ENCODE results near the gene LLGL2.

DNA sequence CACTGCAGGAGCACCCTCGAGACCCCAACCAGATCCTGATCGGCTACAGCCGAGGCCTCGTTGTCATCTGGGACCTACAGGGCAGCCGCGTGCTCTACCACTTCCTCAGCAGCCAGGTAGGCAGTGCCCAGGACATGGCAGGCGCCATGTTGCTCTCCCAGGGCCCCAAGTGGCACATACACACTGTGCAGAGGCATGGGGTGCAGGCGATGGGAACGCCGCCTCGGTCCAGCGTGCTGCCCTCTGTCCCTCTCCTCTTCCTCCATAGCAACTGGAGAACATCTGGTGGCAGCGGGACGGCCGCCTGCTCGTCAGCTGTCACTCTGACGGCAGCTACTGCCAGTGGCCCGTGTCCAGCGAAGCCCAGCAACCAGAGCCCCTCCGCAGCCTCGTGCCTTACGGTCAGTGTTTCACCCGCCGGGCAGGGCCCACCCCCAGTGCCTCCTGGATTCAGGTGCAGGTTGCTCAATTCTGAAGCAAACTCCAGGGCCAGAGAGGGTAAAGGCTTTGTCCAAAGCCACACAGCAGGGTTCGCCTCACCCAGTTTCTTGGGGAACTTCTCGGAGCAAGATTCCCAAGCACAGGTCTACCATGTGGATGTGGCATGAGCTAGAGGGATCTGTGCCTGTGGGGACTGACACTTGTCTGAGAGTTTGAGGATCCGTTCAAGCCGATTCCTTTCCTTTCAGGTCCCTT is 37.7 kb downstream of the LLGL2 start:
- TF ChIP-seq POLR2A (IDR thresholded peaks at IDR 0.05) (no peak), POLR2AphosphoS5 (IDR thresholded peaks at IDR 0.05) (no peak)
- TF ChIP-seq, protein P1, sequence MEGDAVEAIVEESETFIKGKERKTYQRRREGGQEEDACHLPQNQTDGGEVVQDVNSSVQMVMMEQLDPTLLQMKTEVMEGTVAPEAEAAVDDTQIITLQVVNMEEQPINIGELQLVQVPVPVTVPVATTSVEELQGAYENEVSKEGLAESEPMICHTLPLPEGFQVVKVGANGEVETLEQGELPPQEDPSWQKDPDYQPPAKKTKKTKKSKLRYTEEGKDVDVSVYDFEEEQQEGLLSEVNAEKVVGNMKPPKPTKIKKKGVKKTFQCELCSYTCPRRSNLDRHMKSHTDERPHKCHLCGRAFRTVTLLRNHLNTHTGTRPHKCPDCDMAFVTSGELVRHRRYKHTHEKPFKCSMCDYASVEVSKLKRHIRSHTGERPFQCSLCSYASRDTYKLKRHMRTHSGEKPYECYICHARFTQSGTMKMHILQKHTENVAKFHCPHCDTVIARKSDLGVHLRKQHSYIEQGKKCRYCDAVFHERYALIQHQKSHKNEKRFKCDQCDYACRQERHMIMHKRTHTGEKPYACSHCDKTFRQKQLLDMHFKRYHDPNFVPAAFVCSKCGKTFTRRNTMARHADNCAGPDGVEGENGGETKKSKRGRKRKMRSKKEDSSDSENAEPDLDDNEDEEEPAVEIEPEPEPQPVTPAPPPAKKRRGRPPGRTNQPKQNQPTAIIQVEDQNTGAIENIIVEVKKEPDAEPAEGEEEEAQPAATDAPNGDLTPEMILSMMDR (IDR thresholded peaks at IDR 0.05) = no peak

Measured in upper lobe of left lung (tissue), 4 donors.